Endothelial cell of umbilical vein (primary cell): Measurements from ENCODE around the gene ELMO1. TPM values are rescaled to one million over a fixed set of nuclear protein-coding genes. Genes with fewer than 3 reads are reported as not detected.

Source experiments
- BruUV-seq: library from RNA; stranded (reverse); fragments of 400-500 nt; replicated peaks from 2 replicates; lab custom pipeline; 2021; lab: Mats Ljungman, UMichigan
- CTCF ChIA-PET: fragments of 300-600, 350-600 bp; sonication (Branson Sonifier 250); formaldehyde crosslinking; loops from one replicate; lab custom pipeline; 2021; ENCODE audit warnings: antibody characterized with exemption, inconsistent platforms; lab: Charles Lee
- POLR2A ChIA-PET: fragments of 300-600, 350-600 bp; sonication (Branson Sonifier 250); formaldehyde crosslinking; loops from one replicate; lab custom pipeline; 2021; ENCODE audit warnings: antibody characterized with exemption, inconsistent platforms; lab: Charles Lee
- DNase-seq: peaks from one replicate; pipeline ENCODE4 v3.0.0-alpha.2; 2011; ENCODE audit warnings: low read depth, low spot score
- FAIRE-seq: peaks from 2 replicates; lab custom pipeline; 2011; peaks lifted over from hg19 to GRCh38; lab: Jason Lieb, UNC
- H2AFZ ChIP-seq: 2 replicates; pipeline ENCODE4 v1.6.0; 2012; ENCODE audit warnings: low read depth, low read length, control low read depth, inconsistent platforms
- H3K27ac ChIP-seq: 2 replicates; pipeline ENCODE4 v1.5.1; 2011; ENCODE audit warnings: low read depth, mild to moderate bottlenecking, control low read depth, low read length, moderate library complexity; ENCODE audit not compliant: insufficient read depth
- H3K27me3 ChIP-seq, 2 experiments: 2 replicates each; pipeline versions ENCODE4 v1.6.0 to v1.6.1; 2011; ENCODE audit warnings: low read length in 2 of 2, mixed read lengths in 1 of 2; ENCODE audit not compliant: control insufficient read depth in 2 of 2, insufficient read depth in 2 of 2
- H3K36me3 ChIP-seq, 2 experiments: 2 replicates in 1 of 2; 3 replicates in 1 of 2; pipeline ENCODE4 v1.5.1; 2011; ENCODE audit warnings: low read length in 2 of 2, mild to moderate bottlenecking in 1 of 2, moderate library complexity in 1 of 2; ENCODE audit not compliant: control insufficient read depth in 2 of 2, insufficient read depth in 2 of 2; ENCODE audit errors: extremely low read depth in 1 of 2
- H3K4me1 ChIP-seq: 3 replicates; pipeline ENCODE4 v1.5.1; 2011; ENCODE audit warnings: mild to moderate bottlenecking, low read length; ENCODE audit not compliant: control insufficient read depth, insufficient read depth; ENCODE audit errors: extremely low read depth
- H3K4me2 ChIP-seq: 2 replicates; pipeline ENCODE4 v1.6.1; 2011; ENCODE audit warnings: low read length, control low read depth, mixed read lengths; ENCODE audit not compliant: insufficient read depth
- H3K4me3 ChIP-seq, 3 experiments: fragments of 200-600 bp in 1 of 3; sonication (generic), shearing (Covaris generic) in 1 of 3; replicated peaks in 1 of 3; 2 replicates each; pipeline ENCODE4 v1.5.1; 2011 to 2016; ENCODE audit warnings: control low read depth in 3 of 3, low read length in 3 of 3, mild to moderate bottlenecking in 2 of 3, inconsistent platforms in 1 of 3, low read depth in 1 of 3, moderate library complexity in 1 of 3; ENCODE audit not compliant: insufficient read depth in 1 of 3
- H3K79me2 ChIP-seq: 2 replicates; pipeline ENCODE4 v1.6.0; 2012; ENCODE audit warnings: low read length, inconsistent platforms; ENCODE audit not compliant: control insufficient read depth, insufficient read depth
- H3K9ac ChIP-seq: replicated peaks from 2 replicates; pipeline ENCODE3; 2011; ENCODE audit warnings: low read length, control low read depth; ENCODE audit not compliant: insufficient read depth; ENCODE audit errors: extremely low read depth
- H3K9me1 ChIP-seq: replicated peaks from 3 replicates; pipeline ENCODE4 v1.6.0; 2011; ENCODE audit warnings: mild to moderate bottlenecking, low read length; ENCODE audit not compliant: control insufficient read depth, insufficient read depth; ENCODE audit errors: extremely low read depth
- H3K9me3 ChIP-seq: replicated peaks from 2 replicates; pipeline ENCODE4 v1.5.1; 2012; ENCODE audit warnings: low read length, inconsistent platforms; ENCODE audit not compliant: control insufficient read depth, insufficient read depth
- H4K20me1 ChIP-seq: replicated peaks from 2 replicates; pipeline ENCODE3; 2011; ENCODE audit warnings: mild to moderate bottlenecking, low read length; ENCODE audit not compliant: control insufficient read depth, insufficient read depth; ENCODE audit errors: extremely low read depth
- EZH2 ChIP-seq: IDR thresholded peaks from 2 replicates; pipeline ENCODE4 v1.6.1; 2012; ENCODE audit warnings: borderline replicate concordance, low read depth, mild to moderate bottlenecking, moderate library complexity, low read length, inconsistent platforms; ENCODE audit not compliant: severe bottlenecking
- FOS ChIP-seq: IDR thresholded peaks from 2 replicates; pipeline ENCODE4 v1.6.1; 2011; ENCODE audit warnings: mild to moderate bottlenecking, low read length, moderate library complexity, borderline replicate concordance; ENCODE audit not compliant: insufficient read depth
- GATA2 ChIP-seq: IDR thresholded peaks from 2 replicates; pipeline ENCODE4 v1.7.0; 2011; ENCODE audit warnings: low read depth, mild to moderate bottlenecking, moderate library complexity, mixed read lengths, low read length; ENCODE audit not compliant: insufficient read length, insufficient read depth
- JUN ChIP-seq: IDR thresholded peaks from 2 replicates; pipeline ENCODE4 v1.6.1; 2011; ENCODE audit warnings: borderline replicate concordance, low read depth; ENCODE audit not compliant: insufficient read length, insufficient read depth
- MYC ChIP-seq: IDR thresholded peaks from one replicate; pipeline ENCODE4 v1.6.1; 2011; ENCODE audit warnings: mild to moderate bottlenecking, low read depth, low read length
- POLR2A ChIP-seq: IDR thresholded peaks from 2 replicates; pipeline ENCODE4 v1.6.1; 2012; ENCODE audit warnings: low read depth, mild to moderate bottlenecking, control low read depth, low read length
- POLR2AphosphoS5 ChIP-seq: IDR thresholded peaks from 2 replicates; pipeline ENCODE4 v1.6.1; 2012; ENCODE audit warnings: low read depth, mild to moderate bottlenecking, control low read depth, low read length, moderate library complexity; ENCODE audit not compliant: insufficient read depth
- dilution Hi-C: fragments of 300-500 bp; cut with MboI; formaldehyde crosslinking; loops from one replicate; pipeline ENCODE4 v1.15.0; 2019; ENCODE audit warnings: low sequenced_read_pairs; ENCODE audit not compliant: extremely low pct_ligation_motif_present
- intact Hi-C: fragments of 100-400 bp; cut with micrococcal nuclease; formaldehyde crosslinking; loops from one replicate; pipeline ENCODE4 v1.10.0; 2022
- polyA plus RNA-seq, 4 experiments: library from polyadenylated mRNA; depleted of rRNA in 3 of 4; stranded (reverse) in 3 of 4; unstranded in 1 of 4; fragments of >200 nt; gene quantifications; 2 replicates each; pipeline versions ENCODE4 v1.2.1 to v1.2.3, GENCODE V29; 2011 to 2012; ENCODE audit warnings: missing spikeins in 1 of 4
- total RNA-seq: library from RNA; stranded (reverse); gene quantifications from 2 replicates; pipeline ENCODE4 v1.2.3, GENCODE V29; 2021
- TF ChIP-seq, protein P1 (sequence below), 2 donors: IDR thresholded peaks; 1 replicate in 1 of 2; 2 replicates in 1 of 2; pipeline ENCODE4 v1.5.1; 2011; ENCODE audit warnings: low read length in 2 of 2, mild to moderate bottlenecking in 2 of 2, moderate library complexity in 2 of 2, control low read depth in 1 of 2, inconsistent platforms in 1 of 2, low read depth in 1 of 2; ENCODE audit not compliant: insufficient read depth in 1 of 2; ENCODE audit errors: extremely low read depth in 1 of 2
- TF ChIP-seq, protein P2 (sequence below): IDR thresholded peaks from 2 replicates; pipeline ENCODE4 v1.6.1; 2011; ENCODE audit not compliant: insufficient read depth, insufficient read length

Gene ELMO1
- total and polyA plus RNA-seq, 2 donors (not counting 3 experiments of a cell fraction or from before 2014, with no cell fraction given) = 17.0 to 30.6 TPM

DNA sequence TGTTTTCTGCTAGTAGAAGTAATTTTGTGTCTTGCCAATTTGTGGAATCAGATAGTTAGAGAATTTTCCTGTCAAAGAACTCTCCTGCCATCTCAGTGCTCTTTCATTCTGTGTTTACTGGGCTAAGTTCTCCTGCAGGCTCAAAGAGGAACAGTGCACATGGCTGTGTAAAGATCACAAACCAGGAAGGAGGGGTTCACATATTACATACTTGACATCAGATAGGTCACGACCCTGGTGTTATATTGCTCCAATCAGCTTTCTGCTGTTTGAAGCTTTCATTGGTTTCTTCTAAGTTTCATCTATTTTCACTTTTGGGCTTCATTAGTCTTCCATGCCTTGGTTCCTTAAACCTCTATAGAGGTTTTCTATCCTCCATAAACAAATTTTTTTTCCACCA is 13.5 kb upstream of the ELMO1 start:
- dilution Hi-C loops = no loop called here
- TF ChIP-seq EZH2 (no peak), MYC (no peak), FOS (no peak), GATA2 (no peak), POLR2A (no peak), POLR2AphosphoS5 (no peak), JUN (no peak)
- TF ChIP-seq, protein P1, sequence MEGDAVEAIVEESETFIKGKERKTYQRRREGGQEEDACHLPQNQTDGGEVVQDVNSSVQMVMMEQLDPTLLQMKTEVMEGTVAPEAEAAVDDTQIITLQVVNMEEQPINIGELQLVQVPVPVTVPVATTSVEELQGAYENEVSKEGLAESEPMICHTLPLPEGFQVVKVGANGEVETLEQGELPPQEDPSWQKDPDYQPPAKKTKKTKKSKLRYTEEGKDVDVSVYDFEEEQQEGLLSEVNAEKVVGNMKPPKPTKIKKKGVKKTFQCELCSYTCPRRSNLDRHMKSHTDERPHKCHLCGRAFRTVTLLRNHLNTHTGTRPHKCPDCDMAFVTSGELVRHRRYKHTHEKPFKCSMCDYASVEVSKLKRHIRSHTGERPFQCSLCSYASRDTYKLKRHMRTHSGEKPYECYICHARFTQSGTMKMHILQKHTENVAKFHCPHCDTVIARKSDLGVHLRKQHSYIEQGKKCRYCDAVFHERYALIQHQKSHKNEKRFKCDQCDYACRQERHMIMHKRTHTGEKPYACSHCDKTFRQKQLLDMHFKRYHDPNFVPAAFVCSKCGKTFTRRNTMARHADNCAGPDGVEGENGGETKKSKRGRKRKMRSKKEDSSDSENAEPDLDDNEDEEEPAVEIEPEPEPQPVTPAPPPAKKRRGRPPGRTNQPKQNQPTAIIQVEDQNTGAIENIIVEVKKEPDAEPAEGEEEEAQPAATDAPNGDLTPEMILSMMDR (IDR thresholded peaks at IDR 0.05; ENCODE audit: extremely low read depth in 1 of 2, insufficient read depth in 1 of 2, low read depth in 1 of 2, low read length in 2 of 2) = no peak
- TF ChIP-seq, protein P2, sequence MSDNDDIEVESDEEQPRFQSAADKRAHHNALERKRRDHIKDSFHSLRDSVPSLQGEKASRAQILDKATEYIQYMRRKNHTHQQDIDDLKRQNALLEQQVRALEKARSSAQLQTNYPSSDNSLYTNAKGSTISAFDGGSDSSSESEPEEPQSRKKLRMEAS = no peak
- Histone ChIP-seq H2AFZ (no peak overlapping the region), H4K20me1 (no peaks in the 10 kb centered on the region), H3K9me1 (no peaks in the 10 kb centered on the region), H3K9me3 (no peaks in the 10 kb centered on the region), H3K9ac (no peak overlapping the region), H3K27ac (no peak overlapping the region), H3K36me3 (no peaks in the 10 kb centered on the region), H3K4me1 (peaks cover 3% of the 10 kb centered on the region), H3K79me2 (no peaks in the 10 kb centered on the region), H3K4me2 (no peak overlapping the region), H3K27me3 (peaks cover 0 to 7% of the 10 kb centered on the region in 2 experiments), H3K4me3 (no peak overlapping the region)
- intact Hi-C loops = no loop called here
- no peak for FAIRE-seq
- ChIA-PET CTCF (interaction anchor here (1.2 kb wide), 1 partner anchor 14 kb away, joined by 5 read pairs; no protein-coding TSS in a partner anchor), POLR2A (no interaction called here)
- DNase-seq = no peak
- no TSS peak for BruUV-seq
